Stimulated activated CD4-positive, alpha-beta T cell treated with anti-CD3 and anti-CD28 coated beads, Interleukin-2, amount 100 ng/mL, for 4 hours (primary cell): ENCODE data around the gene SLC10A6.
"Not testable (repeated sequence)": the region's sequence is repeated elsewhere in the genome, so short reads cannot be mapped to it uniquely, and the experiment has no call there.

ENCODE experiments used
- DNase-seq: peaks from one replicate; pipeline ENCODE4 v3.0.0-alpha.2; 2020; ENCODE audit warnings: low read depth

Gene SLC10A6

GRCh38 chr4:86848732-86849619 is at the start of gene SLC10A6:
TSS of gene SLC10A6 (minus strand) at chr4:86849384. CDS start at chr4:86849115, 269 bp downstream.
- DNase-seq = no peak

- no peak for DNase-seq
Observed at GRCh38 chr4:86898562-86898961, 49.4 kb upstream of the SLC10A6 start.

- DNase-seq = no peak
Observed at GRCh38 chr4:86896596-86896995, 47.4 kb upstream of the SLC10A6 start.

- no peak for DNase-seq
Observed at GRCh38 chr4:86895692-86896488, 46.7 kb upstream of the SLC10A6 start.

- DNase-seq = no peak
Observed at GRCh38 chr4:86894455-86894854, 45.3 kb upstream of the SLC10A6 start.

GRCh38 chr4:86893136-86893535 is 44.0 kb upstream of the SLC10A6 start:
- DNase-seq = no peak

GRCh38 chr4:86892636-86892960 is 43.4 kb upstream of the SLC10A6 start:
- no peak for DNase-seq

GRCh38 chr4:86891762-86892635 is 42.8 kb upstream of the SLC10A6 start, which contains the start of gene C4orf36:
TSS of gene C4orf36 (minus strand) at chr4:86892422. CDS start at chr4:86891520, 902 bp downstream.
- DNase-seq = no peak

GRCh38 chr4:86890790-86891189 is 41.6 kb upstream of the SLC10A6 start:
- no peak for DNase-seq

- DNase-seq = no peak
Observed at GRCh38 chr4:86879641-86880040, 30.5 kb upstream of the SLC10A6 start.

- no peak for DNase-seq
Observed at GRCh38 chr4:86878640-86879039, 29.5 kb upstream of the SLC10A6 start.

GRCh38 chr4:86876894-86877685 is 27.9 kb upstream of the SLC10A6 start:
- DNase-seq = no peak

- not testable (repeated sequence) for DNase-seq
Observed at GRCh38 chr4:86875436-86875835, 26.3 kb upstream of the SLC10A6 start.

- no peak for DNase-seq
Observed at GRCh38 chr4:86872135-86872534, 23.0 kb upstream of the SLC10A6 start.

GRCh38 chr4:86870442-86871069 is 21.4 kb upstream of the SLC10A6 start:
- no peak for DNase-seq

GRCh38 chr4:86857341-86858052 is 8.3 kb upstream of the SLC10A6 start:
- DNase-seq = no peak

GRCh38 chr4:86856896-86857295 is 7.7 kb upstream of the SLC10A6 start:
- DNase-seq = no peak

GRCh38 chr4:86855572-86855971 is 6.4 kb upstream of the SLC10A6 start:
- DNase-seq = no peak

- DNase-seq = no peak
Observed at GRCh38 chr4:86853209-86853608, 4.0 kb upstream of the SLC10A6 start.

GRCh38 chr4:86848136-86848535 is 1.0 kb downstream of the SLC10A6 start:
- no peak for DNase-seq
